Stimulated activated CD8-positive, alpha-beta memory T cell treated with anti-CD3 and anti-CD28 coated beads, Interleukin-12 subunit alpha, Interleukin-12 subunit beta, amount 100 ng/mL, for 4 hours (primary cell): ENCODE measurements around the gene APLP1.
"Not testable (repeated sequence)": the region's sequence is repeated elsewhere in the genome, so short reads cannot be mapped to it uniquely, and the experiment has no call there.

Experiments
- DNase-seq: peaks from one replicate; pipeline ENCODE4 v3.0.0-alpha.2; 2020; ENCODE audit warnings: low read depth

Gene APLP1

DNA sequence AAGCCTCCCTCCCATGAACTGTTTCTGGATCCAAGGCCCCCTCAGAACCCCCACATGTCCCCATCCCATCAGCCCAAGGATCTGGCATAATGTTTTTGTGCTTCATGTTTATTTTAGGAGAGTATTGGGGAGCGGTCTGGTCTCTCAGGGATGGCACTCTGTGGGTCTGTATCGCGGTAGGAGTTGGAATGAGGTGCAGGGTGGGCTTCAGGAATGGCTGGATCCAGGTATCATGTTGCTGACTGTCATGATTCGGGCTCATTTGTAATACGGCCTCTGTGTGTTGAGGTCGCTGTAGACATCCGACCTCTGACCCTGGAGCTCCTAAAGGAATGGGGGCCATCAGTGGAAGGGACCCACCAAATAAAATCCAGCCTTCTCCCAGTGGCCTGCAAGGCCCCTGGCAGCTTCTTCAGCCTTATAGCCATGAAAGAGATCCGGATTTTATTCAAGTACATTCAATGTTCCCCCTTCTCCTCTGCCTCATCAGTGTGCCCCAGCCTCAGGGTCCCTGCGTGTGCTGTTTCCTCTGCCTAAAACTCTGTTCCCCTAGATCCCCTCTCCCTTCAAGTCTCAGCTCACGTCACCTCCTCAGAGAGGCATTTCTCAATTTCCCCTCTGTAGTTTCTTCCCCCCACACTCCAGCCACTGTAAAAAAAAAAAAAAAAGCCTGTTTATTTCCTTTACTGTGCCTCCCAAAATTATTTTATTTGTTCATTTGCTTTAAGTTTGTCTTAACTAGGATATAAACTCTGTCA lies 36.1 kb downstream of the APLP1 start:
- DNase-seq: no peak

- no peak for DNase-seq
These were observed 36.9 kb downstream of the APLP1 start for GRCh38 chr19:35905178-35905727.

DNA sequence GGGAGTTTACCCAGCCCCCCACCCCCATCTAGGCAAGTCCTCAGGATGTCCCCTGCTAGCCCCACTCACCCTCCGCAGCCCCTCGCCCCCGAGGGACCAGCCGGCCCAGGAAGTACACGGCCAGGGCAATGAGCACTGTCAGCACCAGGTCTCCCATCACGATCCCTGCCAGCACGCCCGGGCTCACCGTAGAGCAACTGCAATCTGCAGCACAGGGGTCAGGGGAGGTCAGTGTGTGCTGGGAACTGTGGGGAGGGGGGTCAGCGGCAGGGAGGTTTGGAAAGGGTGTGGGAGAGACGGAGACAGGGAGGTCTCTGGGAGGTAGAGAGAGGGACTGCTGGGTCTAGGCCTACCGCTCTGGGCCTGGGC lies 39.0 kb downstream of the APLP1 start:
- no peak for DNase-seq

DNA sequence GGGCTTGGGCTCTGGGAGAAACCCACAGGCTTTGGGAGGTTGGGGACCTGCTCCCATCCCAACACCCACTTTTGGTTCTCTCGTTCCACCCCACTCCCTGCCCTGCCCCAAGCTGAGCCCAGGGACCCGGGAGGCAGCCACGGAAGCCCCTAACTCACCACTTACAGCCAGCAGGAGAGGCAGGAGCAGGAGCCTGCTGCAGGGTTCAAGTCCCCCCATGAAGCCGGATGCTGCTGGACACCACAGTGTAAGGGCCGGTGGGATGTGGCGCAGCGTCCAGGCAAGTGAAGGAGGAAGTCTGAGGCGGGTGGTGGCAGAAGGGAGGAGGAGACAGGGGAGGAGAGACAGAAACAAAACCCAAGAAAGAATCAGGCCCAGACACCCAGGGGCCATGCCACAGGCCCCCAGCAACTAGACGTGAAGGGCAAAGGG lies 39.7 kb downstream of the APLP1 start, which contains the start of gene TYROBP:
TSS of gene TYROBP (minus strand) at position 286 of the 432 bp plus-strand sequence. CDS start at position 219, 67 bp downstream.
- no peak for DNase-seq

DNA sequence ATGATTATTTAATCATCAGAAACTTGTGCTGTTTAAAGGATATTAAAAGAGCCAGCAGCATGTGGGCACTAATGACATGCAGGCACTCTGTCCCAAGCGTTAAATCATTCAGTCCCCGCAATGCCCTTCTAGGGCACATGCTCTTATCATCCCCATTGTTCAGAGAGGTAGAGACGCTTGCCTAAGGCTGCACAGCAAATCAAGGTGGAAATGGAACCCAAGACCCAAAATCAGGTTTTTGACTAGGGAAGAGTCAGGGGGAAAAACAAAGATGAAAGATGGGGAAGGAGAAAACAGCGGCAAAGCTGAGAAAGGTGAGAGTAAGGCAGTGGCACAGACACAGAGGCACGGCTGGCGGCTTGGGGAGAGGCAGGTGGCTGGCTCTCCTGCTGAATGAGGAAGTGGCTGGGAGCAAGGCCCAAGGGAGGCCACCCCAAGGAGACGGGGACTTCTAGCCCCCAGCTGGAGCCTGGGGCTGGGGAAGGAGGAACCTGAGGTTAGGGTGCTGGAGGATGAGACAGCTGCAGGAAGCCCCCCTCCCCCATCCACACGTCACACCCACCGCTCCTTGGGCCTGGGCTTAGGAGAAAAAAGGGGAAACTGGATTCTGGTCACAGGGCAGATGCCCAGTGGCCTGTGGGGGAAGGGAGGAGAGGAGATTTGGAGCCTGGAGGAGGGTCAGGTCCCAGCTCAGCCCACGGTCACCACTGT lies 40.8 kb downstream of the APLP1 start:
- no peak for DNase-seq

GRCh38 chr19:35909684-35910035 lies 41.3 kb downstream of the APLP1 start:
- no peak for DNase-seq

GRCh38 chr19:35910355-35910754 lies 42.0 kb downstream of the APLP1 start:
- not testable (repeated sequence) for DNase-seq

DNA sequence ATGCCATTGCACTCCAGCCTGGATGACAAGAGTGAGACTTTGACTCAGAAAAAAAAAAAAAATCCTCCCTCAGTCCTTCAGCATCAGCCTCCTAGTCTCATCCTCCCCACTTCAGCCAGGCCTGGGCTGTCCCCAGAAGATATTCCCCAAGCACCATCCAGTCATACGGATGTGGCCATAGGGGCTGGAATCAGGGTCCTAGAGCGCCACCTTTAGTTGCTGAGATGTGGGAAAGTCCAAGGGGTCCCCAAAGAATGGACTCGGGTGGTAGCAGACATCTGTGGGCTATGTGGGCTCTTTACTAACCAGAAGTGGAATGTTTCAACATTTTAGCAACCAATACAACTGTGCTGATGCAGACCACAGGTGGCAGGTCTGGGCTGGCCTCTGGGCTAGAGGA lies 42.8 kb downstream of the APLP1 start:
- DNase-seq: no peak

GRCh38 chr19:35911790-35912189 lies 43.4 kb downstream of the APLP1 start:
- DNase-seq: no peak

GRCh38 chr19:35913589-35913988 lies 45.2 kb downstream of the APLP1 start:
- DNase-seq: no peak

DNA sequence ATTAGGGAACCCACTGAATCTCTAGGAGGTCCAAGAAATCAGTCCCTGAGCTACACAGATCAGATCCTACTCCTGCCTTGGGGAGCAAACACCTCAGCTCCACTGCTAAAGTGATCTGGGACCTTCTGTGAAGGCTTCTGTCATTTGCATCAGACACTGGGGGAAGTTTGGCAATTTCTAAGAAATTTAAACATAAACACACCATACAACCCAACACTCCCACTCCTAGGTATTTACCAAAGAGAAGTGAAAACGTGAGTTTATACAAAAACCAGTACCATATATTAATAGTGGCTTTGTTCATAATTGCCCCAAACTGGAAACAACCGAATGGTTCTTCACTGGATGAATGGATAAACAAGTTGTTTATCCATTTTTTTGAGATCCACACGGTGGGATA lies 47.1 kb downstream of the APLP1 start:
- DNase-seq: no peak

DNA sequence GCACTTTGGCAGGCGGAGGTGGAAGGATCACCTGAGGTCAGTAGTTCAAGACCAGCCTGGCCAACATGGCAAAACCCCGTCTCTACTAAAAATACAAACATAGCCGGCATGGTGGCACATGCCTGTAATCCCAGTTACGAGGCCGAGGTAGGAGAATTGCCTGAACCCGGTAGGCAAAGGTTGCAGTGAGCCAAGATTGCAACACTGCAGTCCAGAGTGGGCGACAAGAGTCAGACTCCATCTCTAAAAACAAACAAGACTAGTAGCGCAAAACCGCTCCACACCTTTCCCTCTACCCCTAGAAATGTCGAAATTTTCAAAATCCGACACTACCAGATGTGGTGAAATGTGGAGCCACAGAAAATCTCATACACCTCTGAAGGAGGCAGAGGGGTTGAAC lies 50.9 kb downstream of the APLP1 start:
- DNase-seq: no peak

- DNase-seq: no peak
These were observed 52.6 kb downstream of the APLP1 start for GRCh38 chr19:35921012-35921411.

GRCh38 chr19:35925501-35925900 lies 57.1 kb downstream of the APLP1 start:
- DNase-seq: no peak

- DNase-seq: no peak
These were observed 60.1 kb downstream of the APLP1 start for GRCh38 chr19:35928507-35928906.
